HEK293 (cell line): ENCODE results near the gene CTH.

Experiments
- CTCF ChIA-PET: fragments of 350-600 bp; formaldehyde crosslinking; extraction: SDS; loops from one replicate; lab custom pipeline; 2021; ENCODE audit warnings: antibody characterized with exemption; lab: Yijun Ruan, JAX
- POLR2A ChIA-PET: fragments of 300-600 bp; formaldehyde crosslinking; extraction: SDS; loops from one replicate; lab custom pipeline; 2020; ENCODE audit warnings: antibody characterized with exemption, inconsistent platforms; lab: Yijun Ruan, JAX
- H3K27ac ChIP-seq: fragments of 200-500 bp; sonication (Bioruptor generic); 2 replicates; pipeline ENCODE4 v1.5.1; 2014; ENCODE audit warnings: low read depth, low read length, control low read depth, inconsistent platforms; ENCODE audit errors: extremely low read depth
- H3K36me3 ChIP-seq, 2 experiments: fragments of 200-500 bp in 1 of 2; sonication (Bioruptor generic) in 1 of 2; 1 replicate in 1 of 2; 2 replicates in 1 of 2; pipeline ENCODE4 v1.5.1; 2014 to 2017; ENCODE audit warnings: inconsistent platforms in 2 of 2, low read length in 2 of 2; ENCODE audit not compliant: control insufficient read depth in 2 of 2, insufficient read depth in 1 of 2
- H3K4me1 ChIP-seq: fragments of 200-500 bp; sonication (Bioruptor generic); 2 replicates; pipeline ENCODE4 v1.5.1; 2014; ENCODE audit warnings: mild to moderate bottlenecking, low read length, inconsistent platforms; ENCODE audit not compliant: control insufficient read depth, insufficient read depth
- H3K4me3 ChIP-seq: 2 replicates; pipeline ENCODE4 v1.5.1; 2011; ENCODE audit warnings: low read depth, mild to moderate bottlenecking, control low read depth, low read length, moderate library complexity
- H3K9me3 ChIP-seq: fragments of 200-500 bp; sonication (Bioruptor generic); 2 replicates; pipeline ENCODE4 v1.5.1; 2014; ENCODE audit warnings: low read depth, low read length, inconsistent platforms; ENCODE audit not compliant: control insufficient read depth, insufficient read depth
- FEZF1 ChIP-seq: fragments of 450-650 bp; formaldehyde crosslinking; IDR thresholded peaks from 2 replicates; pipeline ENCODE4 v1.5.1; 2016; ENCODE audit warnings: missing biosample characterization, missing genetic modification characterization
- GLIS1 ChIP-seq: fragments of 450-650 bp; formaldehyde crosslinking; IDR thresholded peaks from 2 replicates; pipeline ENCODE4 v1.5.1; 2016; ENCODE audit warnings: missing biosample characterization, missing genetic modification characterization
- HOXA7 ChIP-seq: sonication (generic); formaldehyde crosslinking; IDR thresholded peaks from 2 replicates; pipeline ENCODE4 v1.8.1; 2022; ENCODE audit warnings: missing genetic modification reagents, borderline replicate concordance
- HOXC10 ChIP-seq: sonication (generic); formaldehyde crosslinking; IDR thresholded peaks from 2 replicates; pipeline ENCODE4 v1.8.1; 2023; ENCODE audit warnings: mild to moderate bottlenecking, missing genetic modification reagents
- HOXD13 ChIP-seq: sonication (generic); formaldehyde crosslinking; IDR thresholded peaks from 2 replicates; pipeline ENCODE4 v1.8.0; 2022; ENCODE audit warnings: missing genetic modification reagents, borderline replicate concordance
- IKZF3 ChIP-seq: fragments of 450-650 bp; IDR thresholded peaks from 2 replicates; pipeline ENCODE4 v1.5.0; 2018; ENCODE audit warnings: missing biosample characterization, mild to moderate bottlenecking, missing genetic modification characterization, moderate library complexity
- OVOL3 ChIP-seq: fragments of 450-650 bp; formaldehyde crosslinking; IDR thresholded peaks from 2 replicates; pipeline ENCODE4 v1.5.1; 2016; ENCODE audit warnings: missing biosample characterization, missing genetic modification characterization
- PBX3 ChIP-seq: sonication (generic); formaldehyde crosslinking; IDR thresholded peaks from 2 replicates; pipeline ENCODE4 v1.8.1; 2022; ENCODE audit warnings: mild to moderate bottlenecking, moderate library complexity, missing genetic modification reagents
- ZBTB6 ChIP-seq: fragments of 450-650 bp; formaldehyde crosslinking; IDR thresholded peaks from 2 replicates; pipeline ENCODE4 v1.5.1; 2017; ENCODE audit warnings: missing biosample characterization, missing genetic modification characterization
- ZFP41 ChIP-seq: fragments of 450-650 bp; formaldehyde crosslinking; IDR thresholded peaks from 2 replicates; pipeline ENCODE4 v1.5.1; 2016; ENCODE audit warnings: missing biosample characterization, missing genetic modification characterization, borderline replicate concordance
- ZIC2 ChIP-seq: fragments of 450-650 bp; formaldehyde crosslinking; IDR thresholded peaks from 2 replicates; pipeline ENCODE4 v1.5.1; 2016; ENCODE audit warnings: missing biosample characterization, missing genetic modification characterization
- ZNF155 ChIP-seq: fragments of 450-650 bp; formaldehyde crosslinking; IDR thresholded peaks from 2 replicates; pipeline ENCODE4 v1.5.1; 2016; ENCODE audit warnings: missing biosample characterization, missing genetic modification characterization
- ZNF223 ChIP-seq: fragments of 450-650 bp; formaldehyde crosslinking; IDR thresholded peaks from 2 replicates; pipeline ENCODE4 v1.5.1; 2016; ENCODE audit warnings: missing biosample characterization, missing genetic modification characterization
- ZNF274 ChIP-seq, 2 experiments: fragments of 200-500 bp in 1 of 2; fragments of 450-650 bp in 1 of 2; sonication (Bioruptor generic) in 1 of 2; formaldehyde crosslinking in 1 of 2; IDR thresholded peaks; 2 replicates each; pipeline versions ENCODE4 v1.5.1 to v1.6.1; 2014 to 2016; ENCODE audit warnings: borderline replicate concordance in 1 of 2, inconsistent platforms in 1 of 2, low read length in 1 of 2, missing biosample characterization in 1 of 2, missing genetic modification characterization in 1 of 2
- ZNF302 ChIP-seq: fragments of 450-650 bp; formaldehyde crosslinking; IDR thresholded peaks from 2 replicates; pipeline ENCODE4 v1.5.1; 2016; ENCODE audit warnings: missing biosample characterization, missing genetic modification characterization, low read depth
- ZNF341 ChIP-seq: fragments of 450-650 bp; formaldehyde crosslinking; IDR thresholded peaks from 2 replicates; pipeline ENCODE4; 2016; ENCODE audit warnings: low read depth, missing biosample characterization, missing genetic modification characterization
- ZNF426 ChIP-seq: fragments of 450-650 bp; formaldehyde crosslinking; IDR thresholded peaks from 2 replicates; pipeline ENCODE4 v1.5.1; 2017; ENCODE audit warnings: missing biosample characterization, missing genetic modification characterization, mild to moderate bottlenecking, inconsistent platforms, moderate library complexity
- ZNF510 ChIP-seq: fragments of 450-650 bp; formaldehyde crosslinking; IDR thresholded peaks from 2 replicates; pipeline ENCODE4 v1.5.1; 2018; ENCODE audit warnings: mild to moderate bottlenecking, missing genetic modification characterization, missing biosample characterization; ENCODE audit not compliant: insufficient replicate concordance
- ZNF571 ChIP-seq: fragments of 450-650 bp; formaldehyde crosslinking; IDR thresholded peaks from 2 replicates; pipeline ENCODE4 v1.5.0; 2017; ENCODE audit warnings: missing biosample characterization, missing genetic modification characterization
- ZNF777 ChIP-seq: fragments of 450-650 bp; formaldehyde crosslinking; IDR thresholded peaks from 2 replicates; pipeline ENCODE4 v1.5.1; 2017; ENCODE audit warnings: missing biosample characterization, missing genetic modification characterization, borderline replicate concordance
- ZSCAN16 ChIP-seq: fragments of 450-650 bp; formaldehyde crosslinking; IDR thresholded peaks from 2 replicates; pipeline ENCODE4 v1.5.1; 2016; ENCODE audit warnings: missing biosample characterization, missing genetic modification characterization
- TF ChIP-seq, protein P1 (sequence below): fragments of 450-650 bp; formaldehyde crosslinking; IDR thresholded peaks from 2 replicates; pipeline ENCODE4 v1.5.1; 2017; ENCODE audit warnings: missing biosample characterization, missing genetic modification characterization
- TF ChIP-seq, protein P2 (sequence below): fragments of 450-650 bp; formaldehyde crosslinking; IDR thresholded peaks from 2 replicates; pipeline ENCODE4 v1.5.1; 2017; ENCODE audit warnings: missing biosample characterization, missing genetic modification characterization

Gene CTH

GRCh38 chr1:70420320-70420719 lies 9.3 kb downstream of the CTH start:
- Histone ChIP-seq H3K9me3 (no peaks in the 10 kb centered on the region), H3K36me3 (peaks cover 6 to 15% of the 10 kb centered on the region in 2 experiments; a peak in 2 of 3 replicates), H3K4me1 (no peaks in the 10 kb centered on the region), H3K4me3 (no peak overlapping the region), H3K27ac (no peak overlapping the region)
- TF ChIP-seq ZSCAN16 (tag by site-specific recombination), result no peak
- no peak for TF ChIP-seq ZNF223 (tag by site-specific recombination)
- no peak for TF ChIP-seq ZFP41 (tag by site-specific recombination)
- TF ChIP-seq ZNF341, result no peak
- TF ChIP-seq ZNF155 (tag by site-specific recombination), result no peak
- no peak for TF ChIP-seq ZNF302
- no peak for TF ChIP-seq ZNF777 (tag by site-specific recombination)
- TF ChIP-seq ZNF510, result no peak
- no peak for TF ChIP-seq PBX3
- TF ChIP-seq ZNF426, result no peak
- no peak for TF ChIP-seq FEZF1 (tag by site-specific recombination)
- TF ChIP-seq HOXD13 (CRISPR knock-in tag), result no peak
- TF ChIP-seq, protein P1, sequence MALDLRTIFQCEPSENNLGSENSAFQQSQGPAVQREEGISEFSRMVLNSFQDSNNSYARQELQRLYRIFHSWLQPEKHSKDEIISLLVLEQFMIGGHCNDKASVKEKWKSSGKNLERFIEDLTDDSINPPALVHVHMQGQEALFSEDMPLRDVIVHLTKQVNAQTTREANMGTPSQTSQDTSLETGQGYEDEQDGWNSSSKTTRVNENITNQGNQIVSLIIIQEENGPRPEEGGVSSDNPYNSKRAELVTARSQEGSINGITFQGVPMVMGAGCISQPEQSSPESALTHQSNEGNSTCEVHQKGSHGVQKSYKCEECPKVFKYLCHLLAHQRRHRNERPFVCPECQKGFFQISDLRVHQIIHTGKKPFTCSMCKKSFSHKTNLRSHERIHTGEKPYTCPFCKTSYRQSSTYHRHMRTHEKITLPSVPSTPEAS (tag by site-specific recombination), result no peak
- 0 out of 2 replicates have a peak, but pooled peaks have one; percentile 19 for TF ChIP-seq IKZF3 (tag by site-specific recombination)
- TF ChIP-seq, protein P2, sequence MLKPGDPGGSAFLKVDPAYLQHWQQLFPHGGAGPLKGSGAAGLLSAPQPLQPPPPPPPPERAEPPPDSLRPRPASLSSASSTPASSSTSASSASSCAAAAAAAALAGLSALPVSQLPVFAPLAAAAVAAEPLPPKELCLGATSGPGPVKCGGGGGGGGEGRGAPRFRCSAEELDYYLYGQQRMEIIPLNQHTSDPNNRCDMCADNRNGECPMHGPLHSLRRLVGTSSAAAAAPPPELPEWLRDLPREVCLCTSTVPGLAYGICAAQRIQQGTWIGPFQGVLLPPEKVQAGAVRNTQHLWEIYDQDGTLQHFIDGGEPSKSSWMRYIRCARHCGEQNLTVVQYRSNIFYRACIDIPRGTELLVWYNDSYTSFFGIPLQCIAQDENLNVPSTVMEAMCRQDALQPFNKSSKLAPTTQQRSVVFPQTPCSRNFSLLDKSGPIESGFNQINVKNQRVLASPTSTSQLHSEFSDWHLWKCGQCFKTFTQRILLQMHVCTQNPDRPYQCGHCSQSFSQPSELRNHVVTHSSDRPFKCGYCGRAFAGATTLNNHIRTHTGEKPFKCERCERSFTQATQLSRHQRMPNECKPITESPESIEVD (tag by site-specific recombination), result no peak
- no peak for TF ChIP-seq ZBTB6 (tag by site-specific recombination)
- TF ChIP-seq HOXC10, result no peak
- peak; percentile 42; the same call in 1 of the 2 replicates for TF ChIP-seq ZIC2 (tag by site-specific recombination)
- no peak for TF ChIP-seq HOXA7 (CRISPR knock-in tag)
- TF ChIP-seq ZNF571 (tag by site-specific recombination), result no peak
- no peak for TF ChIP-seq ZNF274 (IDR thresholded peaks at IDR 0.05; ENCODE audit: low read length)
- TF ChIP-seq ZNF274 (tag by site-specific recombination; IDR thresholded peaks at IDR 0.05; ENCODE audit: borderline replicate concordance), result no peak
- TF ChIP-seq GLIS1, result peak; percentile 52
- no peak for TF ChIP-seq OVOL3 (tag by site-specific recombination)
- ChIA-PET POLR2A (interaction anchor here (2.0 kb wide), 1 partner anchor 9 kb away, joined by 17 read pairs; the partner anchor contains the start of gene CTH), CTCF (no interaction called here)
